HCT116 (cell line): ENCODE results near the gene CKS1B. TPM values are rescaled to one million over a fixed set of nuclear protein-coding genes. Genes with fewer than 3 reads are reported as not detected.

Experiments used
- ATAC-seq: fragments of 200-7000 bp; cut with Tn5 transposase; 2 replicates; pipeline ENCODE4 v1.9.1; 2020; ENCODE audit warnings: mild to moderate bottlenecking, moderate library complexity
- BruUV-seq: library from RNA; stranded (reverse); fragments of 400-500 nt; replicated peaks from 2 replicates; lab custom pipeline; 2021; lab: Mats Ljungman, UMichigan
- CTCF ChIA-PET: fragments of 300-600 bp; sonication (Branson Sonifier 250); formaldehyde crosslinking; loops from one replicate; lab custom pipeline; 2021; ENCODE audit warnings: antibody characterized with exemption; lab: Charles Lee
- POLR2A ChIA-PET: fragments of 300-600, 350-600 bp; sonication (Branson Sonifier 250); formaldehyde crosslinking; loops from one replicate; lab custom pipeline; 2021; ENCODE audit warnings: antibody characterized with exemption; lab: Charles Lee
- RAD21 ChIA-PET, 2 experiments: fragments of 300-600 bp; sonication (Branson Sonifier 250); formaldehyde crosslinking; loops; one replicate each; lab custom pipeline; 2023; ENCODE audit warnings: low total read pairs in 2 of 2; ENCODE audit not compliant: uncharacterized antibody in 2 of 2, unreplicated experiment in 2 of 2, low non-redundant PET in 1 of 2; lab: Charles Lee
- DNase-seq: peaks from one replicate; pipeline ENCODE4 v3.0.0-alpha.2; 2010; ENCODE audit warnings: low read depth, low spot score
- H2AFZ ChIP-seq: fragments of 200-600 bp; shearing (Covaris generic), sonication (generic); 2 replicates; pipeline ENCODE4 v1.6.1; 2017; ENCODE audit warnings: low read depth, mixed run types, mixed read lengths, antibody characterized with exemption, low read length; ENCODE audit not compliant: poor library complexity, severe bottlenecking
- H3K27ac ChIP-seq: 2 replicates; pipeline ENCODE4 v1.5.1; 2012; ENCODE audit warnings: low read depth, low read length
- H3K27me3 ChIP-seq: fragments of 200-600 bp; sonication (generic); 2 replicates; pipeline ENCODE4 v1.6.1; 2016; ENCODE audit warnings: mixed run types, low read length, mixed read lengths; ENCODE audit not compliant: insufficient read depth
- H3K36me3 ChIP-seq, 2 experiments: fragments of 200-500 bp in 1 of 2; fragments of 200-600 bp in 1 of 2; sonication (Bioruptor generic) in 1 of 2; sonication (generic) in 1 of 2; 2 replicates each; pipeline versions ENCODE4 v1.5.1 to v1.6.1; 2014 to 2016; ENCODE audit warnings: low read length in 2 of 2, inconsistent platforms in 1 of 2, mixed read lengths in 1 of 2, mixed run types in 1 of 2; ENCODE audit not compliant: insufficient read depth in 2 of 2, control insufficient read depth in 1 of 2
- H3K4me1 ChIP-seq, 2 experiments: fragments of 200-600 bp in 1 of 2; sonication (generic) in 1 of 2; 2 replicates each; pipeline versions ENCODE4 v1.5.1 to v1.6.1; 2012 to 2017; ENCODE audit warnings: low read length in 2 of 2, inconsistent platforms in 1 of 2, mild to moderate bottlenecking in 1 of 2, mixed read lengths in 1 of 2, mixed run types in 1 of 2, moderate library complexity in 1 of 2; ENCODE audit not compliant: insufficient read depth in 2 of 2, control insufficient read depth in 1 of 2
- H3K4me2 ChIP-seq: fragments of 200-600 bp; sonication (generic); 2 replicates; pipeline ENCODE4 v1.6.1; 2017; ENCODE audit warnings: mixed run types, low read length, mixed read lengths
- H3K4me3 ChIP-seq, 2 experiments: fragments of 200-600 bp in 1 of 2; sonication (generic) in 1 of 2; replicated peaks in 1 of 2; 2 replicates each; pipeline ENCODE4 v1.5.1; 2011 to 2016; ENCODE audit warnings: low read length in 2 of 2, control low read depth in 1 of 2, low read depth in 1 of 2, mild to moderate bottlenecking in 1 of 2, mixed read lengths in 1 of 2, mixed run types in 1 of 2
- H3K79me2 ChIP-seq: fragments of 200-600 bp; sonication (generic); 2 replicates; pipeline ENCODE4 v1.6.1; 2017; ENCODE audit warnings: mild to moderate bottlenecking, mixed run types, low read length, moderate library complexity, mixed read lengths; ENCODE audit not compliant: insufficient read depth
- H3K9ac ChIP-seq: fragments of 200-600 bp; sonication (generic); 2 replicates; pipeline ENCODE4 v1.6.1; 2016; ENCODE audit warnings: low read length, mixed read lengths
- H3K9me2 ChIP-seq: fragments of 200-600 bp; sonication (generic), shearing (Covaris generic); 2 replicates; pipeline ENCODE4 v1.6.1; 2017; ENCODE audit warnings: mixed run types, mild to moderate bottlenecking, moderate library complexity; ENCODE audit not compliant: insufficient read depth
- H3K9me3 ChIP-seq, 2 experiments: fragments of 200-500 bp in 1 of 2; fragments of 200-600 bp in 1 of 2; sonication (Bioruptor generic) in 1 of 2; sonication (generic) in 1 of 2; 2 replicates each; pipeline ENCODE4 v1.6.1; 2014 to 2017; ENCODE audit warnings: low read length in 2 of 2, mixed read lengths in 2 of 2, inconsistent platforms in 1 of 2, low read depth in 1 of 2, mild to moderate bottlenecking in 1 of 2, mixed run types in 1 of 2, moderate library complexity in 1 of 2; ENCODE audit not compliant: control insufficient read depth in 1 of 2, insufficient read depth in 1 of 2
- H4K20me1 ChIP-seq: fragments of 200-600 bp; sonication (generic), shearing (Covaris generic); 2 replicates; pipeline ENCODE4 v1.6.1; 2017; ENCODE audit warnings: mixed run types, mild to moderate bottlenecking, moderate library complexity; ENCODE audit not compliant: insufficient read depth
- POLR2AphosphoS5 ChIP-seq: IDR thresholded peaks from 2 replicates; pipeline ENCODE4 v1.6.1; 2011; ENCODE audit warnings: mild to moderate bottlenecking, low read depth, low read length, moderate library complexity
- SIN3A ChIP-seq: IDR thresholded peaks from 2 replicates; pipeline ENCODE4 v1.6.1; 2012; ENCODE audit warnings: low read depth
- TCF7L2 ChIP-seq: IDR thresholded peaks from 2 replicates; pipeline ENCODE4 v1.7.0; 2011; ENCODE audit warnings: borderline replicate concordance, inconsistent platforms; ENCODE audit not compliant: insufficient read depth, insufficient read length; ENCODE audit errors: extremely low read depth
- YY1 ChIP-seq: IDR thresholded peaks from 2 replicates; pipeline ENCODE4 v1.6.1; 2011; ENCODE audit warnings: low read length, low read depth, moderate library complexity, mild to moderate bottlenecking; ENCODE audit not compliant: insufficient replicate concordance; ENCODE audit errors: extremely low read depth
- ZFX ChIP-seq: fragments of 450-650 bp; IDR thresholded peaks from 2 replicates; pipeline ENCODE4 v1.6.1; 2017
- intact Hi-C: fragments of 100-400 bp; cut with micrococcal nuclease; formaldehyde crosslinking; loops from 2 replicates; pipeline ENCODE4 v1.10.0; 2022
- total RNA-seq: library from RNA; stranded (reverse); gene quantifications from one replicate; pipeline ENCODE4 v1.2.1, GENCODE V29; 2021; ENCODE audit not compliant: unreplicated experiment
- TF ChIP-seq, protein P1 (sequence below): IDR thresholded peaks from 2 replicates; pipeline ENCODE4 v1.6.1; 2011; ENCODE audit warnings: mild to moderate bottlenecking, low read length, moderate library complexity; ENCODE audit not compliant: insufficient replicate concordance; ENCODE audit errors: extremely low read depth
- TF ChIP-seq, protein P2 (sequence below), 3 experiments: fragments of 200-600 bp in 1 of 3; sonication (generic) in 1 of 3; IDR thresholded peaks in 2 of 3; conservative IDR thresholded peaks in 1 of 3; 2 replicates each; pipeline ENCODE4 v1.5.1; 2012 to 2017; ENCODE audit warnings: low read depth in 2 of 3, low read length in 2 of 3, antibody characterized with exemption in 1 of 3, borderline replicate concordance in 1 of 3, control low read depth in 1 of 3, mild to moderate bottlenecking in 1 of 3, mixed read lengths in 1 of 3, mixed run types in 1 of 3, moderate library complexity in 1 of 3; ENCODE audit not compliant: insufficient read depth in 1 of 3

The CKS1B gene
- total RNA-seq, 1 experiment from 2014 or later = 229 TPM

DNA sequence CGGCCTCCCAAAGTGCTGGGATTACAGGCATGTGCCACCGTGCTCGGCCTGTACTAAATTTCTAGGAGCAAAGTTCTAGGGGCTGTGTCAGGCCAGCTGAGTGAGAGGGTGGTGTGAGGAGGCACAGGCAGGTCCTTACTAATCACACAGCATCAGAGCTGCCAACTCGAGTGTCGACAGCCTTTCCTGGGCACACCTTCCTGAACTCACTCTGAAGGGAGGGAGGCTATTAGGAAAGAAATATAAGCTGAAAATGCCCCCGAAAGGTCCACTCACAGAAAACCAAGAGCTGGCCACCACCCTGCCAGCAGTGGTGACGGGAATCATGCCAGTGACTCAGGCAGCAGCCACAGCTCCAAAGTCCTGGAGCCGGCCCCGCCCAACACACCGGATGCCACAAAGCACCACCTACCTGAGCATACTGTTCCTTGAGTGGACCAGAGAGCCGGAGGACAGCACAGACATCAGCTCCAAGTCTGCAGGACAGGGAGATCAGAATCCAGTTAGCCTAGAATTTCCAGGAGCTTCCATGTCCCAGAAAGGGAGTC is 42.5 kb upstream of the CKS1B start:
- Histone ChIP-seq H3K4me3 (peak overlapping the region; percentile 16 to 21), H3K9me3 (no peaks in the 10 kb centered on the region), H3K27ac (peak overlapping the region; percentile 50), H3K4me1 (peaks cover 20 to 38% of the 10 kb centered on the region in 2 experiments), H3K9me2 (no peaks in the 10 kb centered on the region), H3K9ac (peak overlapping the region; percentile 41), H3K36me3 (0 out of 4 replicates have a peak, but pooled peaks cover 0 to 3% of the 10 kb centered on the region in 2 experiments), H4K20me1 (no peaks in the 10 kb centered on the region), H2AFZ (peak overlapping the region; percentile 10), H3K27me3 (no peaks in the 10 kb centered on the region), H3K4me2 (peak overlapping the region; percentile 63), H3K79me2 (no peaks in the 10 kb centered on the region)
- ATAC-seq (peak; percentile 81), DNase-seq (peak; percentile 72)
- intact Hi-C loops = no loop called here
- TF ChIP-seq POLR2AphosphoS5 (peak; percentile 88), TCF7L2 (peak; percentile 22), SIN3A (no peak), YY1 (no peak), ZFX (no peak)
- TF ChIP-seq, protein P1, sequence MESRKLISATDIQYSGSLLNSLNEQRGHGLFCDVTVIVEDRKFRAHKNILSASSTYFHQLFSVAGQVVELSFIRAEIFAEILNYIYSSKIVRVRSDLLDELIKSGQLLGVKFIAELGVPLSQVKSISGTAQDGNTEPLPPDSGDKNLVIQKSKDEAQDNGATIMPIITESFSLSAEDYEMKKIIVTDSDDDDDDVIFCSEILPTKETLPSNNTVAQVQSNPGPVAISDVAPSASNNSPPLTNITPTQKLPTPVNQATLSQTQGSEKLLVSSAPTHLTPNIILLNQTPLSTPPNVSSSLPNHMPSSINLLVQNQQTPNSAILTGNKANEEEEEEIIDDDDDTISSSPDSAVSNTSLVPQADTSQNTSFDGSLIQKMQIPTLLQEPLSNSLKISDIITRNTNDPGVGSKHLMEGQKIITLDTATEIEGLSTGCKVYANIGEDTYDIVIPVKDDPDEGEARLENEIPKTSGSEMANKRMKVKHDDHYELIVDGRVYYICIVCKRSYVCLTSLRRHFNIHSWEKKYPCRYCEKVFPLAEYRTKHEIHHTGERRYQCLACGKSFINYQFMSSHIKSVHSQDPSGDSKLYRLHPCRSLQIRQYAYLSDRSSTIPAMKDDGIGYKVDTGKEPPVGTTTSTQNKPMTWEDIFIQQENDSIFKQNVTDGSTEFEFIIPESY = no peak
- TF ChIP-seq, protein P2, sequence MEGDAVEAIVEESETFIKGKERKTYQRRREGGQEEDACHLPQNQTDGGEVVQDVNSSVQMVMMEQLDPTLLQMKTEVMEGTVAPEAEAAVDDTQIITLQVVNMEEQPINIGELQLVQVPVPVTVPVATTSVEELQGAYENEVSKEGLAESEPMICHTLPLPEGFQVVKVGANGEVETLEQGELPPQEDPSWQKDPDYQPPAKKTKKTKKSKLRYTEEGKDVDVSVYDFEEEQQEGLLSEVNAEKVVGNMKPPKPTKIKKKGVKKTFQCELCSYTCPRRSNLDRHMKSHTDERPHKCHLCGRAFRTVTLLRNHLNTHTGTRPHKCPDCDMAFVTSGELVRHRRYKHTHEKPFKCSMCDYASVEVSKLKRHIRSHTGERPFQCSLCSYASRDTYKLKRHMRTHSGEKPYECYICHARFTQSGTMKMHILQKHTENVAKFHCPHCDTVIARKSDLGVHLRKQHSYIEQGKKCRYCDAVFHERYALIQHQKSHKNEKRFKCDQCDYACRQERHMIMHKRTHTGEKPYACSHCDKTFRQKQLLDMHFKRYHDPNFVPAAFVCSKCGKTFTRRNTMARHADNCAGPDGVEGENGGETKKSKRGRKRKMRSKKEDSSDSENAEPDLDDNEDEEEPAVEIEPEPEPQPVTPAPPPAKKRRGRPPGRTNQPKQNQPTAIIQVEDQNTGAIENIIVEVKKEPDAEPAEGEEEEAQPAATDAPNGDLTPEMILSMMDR (IDR thresholded peaks at IDR 0.05 in 2 of 3, conservative IDR thresholded peaks at IDR 0.05 in 1 of 3; ENCODE audit: borderline replicate concordance in 1 of 3, insufficient read depth in 1 of 3, low read depth in 2 of 3, low read length in 2 of 3) = no peak
- ChIA-PET CTCF (interaction anchor here (1.0 to 1.6 kb wide), 5 partner anchors 54 to 372 kb away, joined by 3 to 8 read pairs (median 3); no protein-coding TSS in a partner anchor), RAD21 (interaction anchor here (0.8 to 1.4 kb wide), 2 partner anchors 54 to 263 kb away, joined by 4 read pairs; no protein-coding TSS in a partner anchor), POLR2A (interaction anchor here (0.7 to 1.6 kb wide), 8 partner anchors 9 to 119 kb away, joined by 3 to 6 read pairs (median 3); partner anchors contain the start of genes ADAM15, CKS1B, KCNN3 and PYGO2)
- no TSS peak for BruUV-seq
